ENCODE results near the gene ZNF683. TPM values are rescaled to one million over a fixed set of nuclear protein-coding genes. Genes with fewer than 3 reads are reported as not detected.
A peak's percentile ranks its signal among the peaks of the same experiment; 100 is the strongest.

Gene ZNF683
- total and polyA plus RNA-seq, 9 of the 15 experiments (the other 6 are each of a cell fraction or from before 2014, with no cell fraction given): not detected

- TF ChIP-seq, protein P1, sequence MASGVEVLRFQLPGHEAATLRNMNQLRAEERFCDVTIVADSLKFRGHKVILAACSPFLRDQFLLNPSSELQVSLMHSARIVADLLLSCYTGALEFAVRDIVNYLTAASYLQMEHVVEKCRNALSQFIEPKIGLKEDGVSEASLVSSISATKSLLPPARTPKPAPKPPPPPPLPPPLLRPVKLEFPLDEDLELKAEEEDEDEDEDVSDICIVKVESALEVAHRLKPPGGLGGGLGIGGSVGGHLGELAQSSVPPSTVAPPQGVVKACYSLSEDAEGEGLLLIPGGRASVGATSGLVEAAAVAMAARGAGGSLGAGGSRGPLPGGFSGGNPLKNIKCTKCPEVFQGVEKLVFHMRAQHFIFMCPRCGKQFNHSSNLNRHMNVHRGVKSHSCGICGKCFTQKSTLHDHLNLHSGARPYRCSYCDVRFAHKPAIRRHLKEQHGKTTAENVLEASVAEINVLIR (CRISPR knock-in tag; IDR thresholded peaks at IDR 0.05): no peak
- TF ChIP-seq CC2D1A (IDR thresholded peaks at IDR 0.05): no peak
- no peak for TF ChIP-seq SRSF7 (optimal IDR thresholded peaks at IDR 0.05; ENCODE audit: low read depth, low read length)
- TF ChIP-seq ARHGAP35 (IDR thresholded peaks at IDR 0.05; ENCODE audit: partially characterized antibody): no peak
- TF ChIP-seq POLR2A (conservative IDR thresholded peaks at IDR 0.05): no peak
Measured at GRCh38 chr1:26363549-26364448, 8.8 kb downstream of the ZNF683 start (continued).

- Histone ChIP-seq H3K36me3 (ENCODE audit: control insufficient read depth, insufficient read depth, low read length) (no peaks in the 10 kb centered on the region), H3K4me2 (ENCODE audit: insufficient read depth, low read length) (no peak overlapping the region), H3K4me3 (no peak overlapping the region), H3K9me1 (ENCODE audit: control insufficient read depth, insufficient read depth, low read length) (no peaks in the 10 kb centered on the region), H3K27me3 (ENCODE audit: control insufficient read depth in 2 of 2, insufficient read depth in 2 of 2, low read length in 2 of 2) (no peaks in the 10 kb centered on the region; a peak in 1 of 5 replicates), H2AFZ (ENCODE audit: low read depth, low read length) (no peak overlapping the region), H3K9ac (ENCODE audit: insufficient read depth in 1 of 2, low read depth in 2 of 2, low read length in 2 of 2) (no peak overlapping the region), H4K20me1 (replicated peaks; ENCODE audit: control insufficient read depth, insufficient read depth, low read length) (no peaks in the 10 kb centered on the region), H3K4me1 (replicated peaks in 1 of 2; ENCODE audit: control insufficient read depth in 2 of 2, insufficient read depth in 2 of 2, low read length in 2 of 2) (peaks cover 6 to 35% of the 10 kb centered on the region in 2 experiments; a peak in 4 of 5 replicates), H3K79me2 (ENCODE audit: control insufficient read depth, insufficient read depth, low read length) (no peaks in the 10 kb centered on the region), H3K9me3 (replicated peaks; ENCODE audit: control insufficient read depth, insufficient read depth, low read depth, low read length) (no peaks in the 10 kb centered on the region), H3K27ac (ENCODE audit: extremely low read depth, low read depth, low read length) (no peak overlapping the region)
- FAIRE-seq: no peak
- BruUV-seq (replicated peaks): no TSS peak
- CTCF ChIA-PET (ENCODE audit: low intra/inter-chr PET ratio): no interaction called here
- intact Hi-C loops (cut with micrococcal nuclease): loop anchor here (2.0 kb wide), 2 partner anchors 34 to 42 kb away; no protein-coding TSS in a partner anchor
- WGBS (ENCODE audit: insufficient coverage, low coverage, missing lambda C conversion rate): 24% methylated on average over 3 of the region's 3 CpGs
- no peak for DNase-seq (ENCODE audit: extremely low read depth in 1 of 4, low spot score in 3 of 4)
- in situ Hi-C loops (cut with MboI): no loop called here
- TF ChIP-seq RBM22 (IDR thresholded peaks at IDR 0.05; ENCODE audit: low read depth, low read length, poor library complexity, severe bottlenecking): no peak
- no peak for TF ChIP-seq SP2 (IDR thresholded peaks at IDR 0.05; ENCODE audit: extremely low read depth, low read depth, low read length, poor library complexity, severe bottlenecking)
- TF ChIP-seq BCOR (IDR thresholded peaks at IDR 0.05): 0 out of 2 replicates have a peak, but pooled peaks have one; percentile 13
- TF ChIP-seq NFRKB (IDR thresholded peaks at IDR 0.05; ENCODE audit: low read depth): no peak
- TF ChIP-seq ZNF239 (CRISPR knock-in tag; IDR thresholded peaks at IDR 0.05): no peak
- TF ChIP-seq RBM25 (IDR thresholded peaks at IDR 0.05; ENCODE audit: low read depth, low read length, severe bottlenecking): peak; percentile 82
- TF ChIP-seq GTF2E2 (tag; IDR thresholded peaks at IDR 0.05): no peak
- no peak for TF ChIP-seq TFE3 (CRISPR knock-in tag; IDR thresholded peaks at IDR 0.05)
- TF ChIP-seq ZFP36 (IDR thresholded peaks at IDR 0.05; ENCODE audit: low read depth, low read length, partially characterized antibody): peak; percentile 20
- TF ChIP-seq BDP1 (IDR thresholded peaks at IDR 0.05; ENCODE audit: insufficient read depth, insufficient read length): no peak
- no peak for TF ChIP-seq MYNN (IDR thresholded peaks at IDR 0.05)
- TF ChIP-seq MYNN (CRISPR knock-in tag; IDR thresholded peaks at IDR 0.05): no peak
- POLR2A ChIA-PET: interaction anchor here (0.6 to 1.7 kb wide), 9 partner anchors 12 to 617 kb away, joined by 3 to 9 read pairs (median 4); no protein-coding TSS in a partner anchor
- ATAC-seq: no peak
Measured at GRCh38 chr1:26362331-26362730, 10.2 kb downstream of the ZNF683 start.
